Ascending aorta (tissue), 2 donors: ENCODE measurements around the gene IRF2. TPM values are rescaled to one million over a fixed set of nuclear protein-coding genes. Genes with fewer than 3 reads are reported as not detected.

Experiments
- DNase-seq, 2 donors: peaks; one replicate each; pipeline ENCODE4 v3.0.0-alpha.2; 2019; ENCODE audit warnings: low spot score in 2 of 2
- H3K27ac ChIP-seq, 2 donors: fragments of 200-600 bp; sonication (generic); one replicate each; pipeline ENCODE4 v1.5.1; 2016 to 2017; ENCODE audit warnings: mild to moderate bottlenecking in 1 of 2
- H3K27me3 ChIP-seq: fragments of 200-600 bp; sonication (generic); one replicate; pipeline ENCODE4 v1.5.1; 2017
- H3K36me3 ChIP-seq, 2 donors: fragments of 200-600 bp; sonication (generic); one replicate each; pipeline ENCODE4 v1.5.1; 2016
- H3K4me1 ChIP-seq, 2 donors: fragments of 200-600 bp; sonication (generic); one replicate each; pipeline ENCODE4 v1.5.1; 2016 to 2017; ENCODE audit warnings: mild to moderate bottlenecking in 1 of 2
- H3K4me3 ChIP-seq, 2 donors: fragments of 200-600 bp; sonication (generic); one replicate each; pipeline ENCODE4 v1.5.1; 2016 to 2017; ENCODE audit warnings: mild to moderate bottlenecking in 1 of 2
- H3K9me3 ChIP-seq, 2 donors: fragments of 200-600 bp; sonication (generic); one replicate each; pipeline ENCODE4 v1.5.1; 2016
- CTCF ChIP-seq, 3 experiments: fragments of 200-600 bp in 2 of 3; fragments of 450-650 bp in 1 of 3; sonication (generic) in 2 of 3; IDR thresholded peaks; one replicate each; pipeline ENCODE4 v1.5.1; 2016 to 2019; ENCODE audit warnings: antibody characterized with exemption in 3 of 3, mild to moderate bottlenecking in 1 of 3, moderate library complexity in 1 of 3
- intact Hi-C: fragments of 100-400 bp; cut with DNase I; formaldehyde crosslinking; loops from one replicate; pipeline ENCODE4 v1.15.1; 2023
- total RNA-seq: library from RNA; depleted of rRNA; stranded (reverse); fragments of >200 nt; gene quantifications from one replicate; pipeline ENCODE4 v1.1.0, GENCODE V29; 2016

The IRF2 gene
- total RNA-seq, 1 donor from 2014 or later, result 39.6 TPM

- Histone ChIP-seq H3K4me1 (peaks cover 5 to 41% of the 10 kb centered on the region in 2 donors), H3K27ac (peak overlapping the region; percentile 9 to 29), H3K36me3 (peaks cover 0 to 7% of the 10 kb centered on the region in 2 donors), H3K27me3 (no peaks in the 10 kb centered on the region), H3K9me3 (no peaks in the 10 kb centered on the region), H3K4me3 (no peak overlapping the region)
- intact Hi-C loops, result no loop called here
- TF ChIP-seq CTCF (IDR thresholded peaks at IDR 0.05), result no peak
- no peak for DNase-seq
Measured at GRCh38 chr4:184453365-184454160, 20.8 kb downstream of the IRF2 start.

DNA sequence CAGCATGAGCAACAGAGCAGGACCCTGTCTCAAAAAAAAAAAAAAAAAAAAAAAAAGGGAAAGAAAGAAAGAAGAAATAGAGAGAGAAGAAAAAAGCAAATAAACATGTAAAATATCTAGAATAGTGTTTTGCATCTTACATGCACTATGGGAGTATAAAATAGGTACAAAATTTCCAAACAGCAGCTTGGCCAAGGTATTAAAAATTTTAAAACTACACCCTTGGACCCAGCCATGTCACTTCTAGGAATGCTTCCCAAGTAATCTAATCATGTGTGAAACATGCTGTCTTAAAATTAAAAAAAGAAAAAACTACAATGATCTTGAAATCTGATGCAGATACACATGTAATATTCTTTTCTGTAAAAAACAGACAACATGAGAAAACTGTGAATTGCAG is 21.6 kb downstream of the IRF2 start:
- Histone ChIP-seq H3K9me3 (no peaks in the 10 kb centered on the region), H3K27me3 (no peaks in the 10 kb centered on the region), H3K36me3 (peaks cover 0 to 7% of the 10 kb centered on the region in 2 donors), H3K4me1 (peaks cover 5 to 37% of the 10 kb centered on the region in 2 donors), H3K27ac (no peak overlapping the region), H3K4me3 (no peak overlapping the region)
- no peak for TF ChIP-seq CTCF (IDR thresholded peaks at IDR 0.05)
- DNase-seq, result no peak
- intact Hi-C loops, result no loop called here

- Histone ChIP-seq H3K27ac (no peak overlapping the region), H3K27me3 (no peaks in the 10 kb centered on the region), H3K9me3 (no peaks in the 10 kb centered on the region), H3K4me3 (no peak overlapping the region), H3K36me3 (peaks cover 0 to 7% of the 10 kb centered on the region in 2 donors), H3K4me1 (peaks cover 5 to 37% of the 10 kb centered on the region in 2 donors)
- TF ChIP-seq CTCF (IDR thresholded peaks at IDR 0.05), result no peak
- no peak for DNase-seq
- intact Hi-C loops, result no loop called here
Measured at GRCh38 chr4:184451726-184452125, 22.6 kb downstream of the IRF2 start.

DNA sequence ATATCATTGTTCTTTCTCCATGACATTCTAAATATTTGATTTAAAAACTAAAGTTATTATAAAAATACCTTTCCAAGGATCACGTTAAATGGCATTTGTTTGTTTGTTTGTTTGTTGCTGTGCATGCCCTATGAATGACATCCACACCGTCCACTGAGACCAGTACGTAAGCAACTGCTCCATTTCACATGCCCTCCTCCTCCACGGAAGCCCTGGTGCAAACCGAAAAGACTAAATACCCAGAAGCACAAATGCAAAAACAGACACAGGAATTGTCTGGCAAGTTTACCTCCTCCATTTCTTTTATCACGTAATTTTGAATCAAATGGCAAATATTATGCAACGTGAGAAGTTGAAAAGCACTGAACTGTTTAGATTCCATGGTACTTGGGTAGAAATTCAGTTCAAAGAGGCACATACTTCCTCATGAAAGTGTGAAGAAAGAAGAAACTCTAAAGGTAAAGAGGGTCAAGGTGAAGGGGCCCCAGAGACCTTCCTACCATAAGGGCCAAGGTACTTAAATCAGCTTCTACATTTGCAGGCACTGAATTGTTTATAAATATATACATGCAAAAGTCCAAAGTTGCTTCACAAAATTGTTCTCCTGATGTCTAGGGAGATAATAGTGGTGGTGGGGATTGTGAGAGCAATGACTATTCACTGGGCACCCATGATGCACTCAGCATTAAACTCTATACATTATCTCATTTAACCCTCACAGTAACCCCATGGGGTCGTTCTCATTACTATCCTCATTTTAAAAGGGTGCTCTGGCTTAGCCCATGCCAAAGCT is 23.4 kb downstream of the IRF2 start:
- TF ChIP-seq CTCF (IDR thresholded peaks at IDR 0.05), result no peak
- DNase-seq, result no peak
- peaks cover 0 to 7% of the 10 kb centered on the region in 2 donors for H3K36me3 ChIP-seq
- H3K9me3 ChIP-seq, result no peaks in the 10 kb centered on the region
- no peak overlapping the region for H3K4me3 ChIP-seq
- intact Hi-C loops, result no loop called here
- no peaks in the 10 kb centered on the region for H3K27me3 ChIP-seq
- H3K4me1 ChIP-seq, result peaks cover 5 to 40% of the 10 kb centered on the region in 2 donors
- H3K27ac ChIP-seq, result no peak overlapping the region

DNA sequence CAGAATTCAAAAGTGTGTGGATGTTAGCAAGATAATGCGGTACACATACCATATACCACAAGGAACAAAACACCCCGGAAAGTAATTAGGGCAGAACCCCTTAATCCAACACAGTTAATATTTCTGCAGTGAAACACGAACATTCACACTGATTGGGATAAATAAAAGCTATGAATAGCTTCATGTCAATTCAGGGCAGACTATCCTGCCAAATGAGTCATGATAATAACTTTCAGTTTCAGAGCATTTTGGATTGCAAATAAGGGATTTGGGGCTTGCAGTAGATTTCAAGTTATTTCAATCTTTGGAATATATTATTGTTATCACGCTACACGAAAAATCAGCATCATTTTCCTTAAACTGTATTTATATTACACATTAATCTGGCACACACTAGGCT is 24.3 kb downstream of the IRF2 start:
- no peak overlapping the region for H3K4me3 ChIP-seq
- H3K4me1 ChIP-seq, result peaks cover 5 to 42% of the 10 kb centered on the region in 2 donors
- intact Hi-C loops, result no loop called here
- TF ChIP-seq CTCF (IDR thresholded peaks at IDR 0.05), result no peak
- H3K27me3 ChIP-seq, result no peaks in the 10 kb centered on the region
- H3K36me3 ChIP-seq, result peaks cover 0 to 7% of the 10 kb centered on the region in 2 donors
- peak overlapping the region; percentile 51 to 65 for H3K27ac ChIP-seq
- DNase-seq, result no peak
- H3K9me3 ChIP-seq, result no peaks in the 10 kb centered on the region
